ENCODE data around the gene EXOC7.

Gene EXOC7, protein sequence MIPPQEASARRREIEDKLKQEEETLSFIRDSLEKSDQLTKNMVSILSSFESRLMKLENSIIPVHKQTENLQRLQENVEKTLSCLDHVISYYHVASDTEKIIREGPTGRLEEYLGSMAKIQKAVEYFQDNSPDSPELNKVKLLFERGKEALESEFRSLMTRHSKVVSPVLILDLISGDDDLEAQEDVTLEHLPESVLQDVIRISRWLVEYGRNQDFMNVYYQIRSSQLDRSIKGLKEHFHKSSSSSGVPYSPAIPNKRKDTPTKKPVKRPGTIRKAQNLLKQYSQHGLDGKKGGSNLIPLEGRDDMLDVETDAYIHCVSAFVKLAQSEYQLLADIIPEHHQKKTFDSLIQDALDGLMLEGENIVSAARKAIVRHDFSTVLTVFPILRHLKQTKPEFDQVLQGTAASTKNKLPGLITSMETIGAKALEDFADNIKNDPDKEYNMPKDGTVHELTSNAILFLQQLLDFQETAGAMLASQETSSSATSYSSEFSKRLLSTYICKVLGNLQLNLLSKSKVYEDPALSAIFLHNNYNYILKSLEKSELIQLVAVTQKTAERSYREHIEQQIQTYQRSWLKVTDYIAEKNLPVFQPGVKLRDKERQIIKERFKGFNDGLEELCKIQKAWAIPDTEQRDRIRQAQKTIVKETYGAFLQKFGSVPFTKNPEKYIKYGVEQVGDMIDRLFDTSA

DNA sequence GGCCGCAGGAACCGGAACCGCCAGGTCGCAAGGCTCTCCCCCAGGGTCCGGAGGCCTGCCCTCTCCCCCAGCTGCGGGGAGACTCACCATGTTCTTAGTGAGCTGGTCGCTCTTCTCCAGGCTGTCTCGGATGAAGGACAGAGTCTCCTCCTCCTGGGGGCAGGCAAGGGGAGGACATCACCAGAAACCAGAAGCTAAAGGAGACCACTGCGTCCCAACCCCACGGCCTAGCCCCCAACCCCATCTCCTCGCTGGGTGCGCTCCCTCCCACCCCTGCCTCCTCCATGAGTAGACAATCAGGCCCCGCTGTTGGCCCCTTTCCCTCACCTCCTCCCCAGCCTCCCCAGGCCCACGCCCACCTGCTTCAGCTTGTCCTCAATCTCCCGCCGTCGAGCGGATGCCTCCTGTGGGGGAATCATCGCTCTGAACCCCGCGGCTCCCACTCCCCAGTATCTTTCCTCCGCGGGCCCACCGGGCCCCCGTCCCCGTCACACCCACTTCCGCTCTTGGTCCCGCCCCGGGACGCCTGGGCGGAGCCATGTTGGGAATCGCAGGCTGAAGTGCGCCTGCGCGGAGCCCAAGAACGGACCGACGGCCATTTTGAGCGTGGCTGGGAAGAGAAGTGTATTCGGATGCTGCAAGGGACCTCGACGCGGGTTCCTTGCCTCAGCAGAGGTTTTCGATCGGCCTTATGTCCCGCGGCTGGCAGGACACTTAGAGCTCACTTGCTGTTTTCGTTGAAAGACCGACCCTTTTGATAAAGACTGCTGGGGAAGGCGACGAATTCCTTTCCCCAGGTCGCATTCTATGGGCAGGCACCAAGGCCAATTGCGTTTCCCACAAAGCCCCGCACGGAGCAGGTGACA lies at the start of gene EXOC7:
EXOC7 (minus strand) TSS at position 514 of the 866 bp plus-strand sequence; CDS start at position 419, 95 bp downstream.
- FAIRE-seq, result no peak

DNA sequence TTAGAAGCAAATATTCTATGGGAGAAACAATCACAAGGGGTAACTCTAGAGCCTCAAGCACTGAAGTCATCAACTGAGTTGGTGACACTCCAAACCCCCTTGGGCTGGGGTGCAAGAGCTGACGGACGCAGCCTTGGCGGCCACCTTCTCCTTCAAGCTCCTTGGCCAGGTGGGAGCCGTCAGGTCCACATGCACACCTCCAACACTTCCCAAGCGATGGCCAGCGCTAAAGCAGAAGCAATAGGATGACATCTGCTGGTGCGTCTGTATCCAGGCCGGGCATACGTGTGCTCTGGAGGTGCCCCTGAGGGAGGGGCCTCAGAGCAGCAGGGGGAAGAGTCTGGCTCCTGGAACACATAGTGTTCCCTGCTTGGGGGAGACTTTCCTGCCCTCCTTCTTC lies 49.6 kb upstream of the EXOC7 start:
- no peak for FAIRE-seq

DNA sequence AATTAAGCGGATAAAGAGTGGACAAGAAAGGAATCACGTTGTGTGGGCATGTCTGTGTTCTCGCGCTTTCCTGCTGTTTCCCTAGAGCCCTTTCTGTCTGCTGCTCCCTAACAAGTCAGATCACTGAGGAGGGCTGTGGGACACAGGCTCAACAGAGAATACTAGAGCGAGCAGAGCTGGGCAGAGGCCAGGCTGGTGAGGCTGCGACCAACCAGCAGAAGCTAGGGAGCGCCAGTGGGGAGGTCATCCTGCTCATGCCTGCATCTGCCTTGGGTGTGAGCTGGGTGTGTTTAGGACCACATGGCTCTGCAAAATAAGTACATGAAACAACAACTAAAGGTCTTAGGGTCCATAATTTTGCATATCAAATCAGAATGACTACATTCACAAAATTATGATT lies 49.0 kb upstream of the EXOC7 start:
- FAIRE-seq, result no peak

DNA sequence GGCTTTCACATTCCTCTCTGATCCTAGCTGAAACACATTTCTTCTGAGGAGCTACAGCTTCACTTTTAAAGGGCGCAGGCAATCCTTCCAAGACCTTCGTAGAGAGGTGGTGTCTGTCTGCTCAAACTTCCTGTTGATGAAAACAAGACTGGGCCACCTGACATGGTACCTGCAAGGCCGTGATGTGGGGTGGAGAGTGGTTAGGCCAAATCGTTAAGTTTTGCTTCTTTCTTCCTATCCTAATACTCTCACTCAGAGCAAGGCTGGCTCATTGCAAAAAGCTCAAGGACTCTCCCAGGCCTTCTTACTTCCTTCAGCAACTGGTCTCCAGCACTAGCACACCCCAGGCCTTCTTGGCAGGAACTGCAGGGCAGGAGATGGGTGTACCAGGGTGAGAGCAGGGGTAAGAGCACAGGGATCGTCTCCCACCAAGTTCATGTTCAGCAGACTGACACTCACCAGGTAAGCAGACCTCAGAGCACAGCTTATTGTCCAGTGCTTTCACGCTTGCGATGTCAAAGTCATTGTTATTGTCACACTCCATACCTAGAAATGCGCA lies 48.4 kb upstream of the EXOC7 start:
- FAIRE-seq, result no peak

DNA sequence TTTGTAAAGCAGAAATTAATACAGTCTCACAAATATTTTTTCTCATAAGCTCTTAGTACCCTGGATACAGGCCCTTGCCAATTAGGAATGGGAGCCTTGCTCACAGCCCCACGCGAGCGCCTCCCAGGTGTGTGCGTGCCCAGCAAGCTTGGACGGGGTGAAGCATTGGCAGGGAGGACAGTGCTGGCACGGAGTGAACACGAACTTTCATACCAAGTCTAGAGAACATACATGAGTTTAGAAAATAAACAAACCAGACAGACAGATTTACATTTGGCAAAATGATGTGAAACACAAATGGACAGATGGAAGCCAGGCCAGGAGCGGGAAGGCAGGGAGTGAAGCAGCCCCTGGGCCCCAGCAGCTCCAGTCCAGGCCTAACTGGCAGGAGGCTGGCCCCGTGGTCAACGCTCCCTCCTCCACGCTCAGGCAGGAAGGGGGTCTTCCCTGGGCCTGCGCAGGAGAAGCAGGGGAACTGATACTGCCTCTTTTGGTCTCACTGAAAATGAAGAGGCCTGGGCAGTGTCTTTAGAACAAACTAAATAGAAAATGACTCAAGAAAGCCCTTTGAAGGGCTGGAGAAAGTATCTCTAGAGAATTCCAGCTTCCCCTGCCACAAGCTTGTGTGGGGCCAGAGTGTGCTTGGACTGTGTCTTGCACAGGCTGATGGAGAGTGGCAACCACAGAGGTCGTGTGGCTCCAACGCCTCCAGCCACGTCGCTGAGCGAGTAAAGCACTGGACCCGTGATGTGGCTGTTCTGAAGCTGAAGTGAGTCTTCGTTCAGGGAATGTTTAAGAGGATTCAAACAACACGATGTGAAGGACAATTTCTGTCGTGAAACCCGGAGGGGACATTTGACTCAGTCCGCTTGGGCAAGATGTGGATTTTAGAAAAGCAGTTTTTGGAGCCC lies 47.4 kb upstream of the EXOC7 start:
- FAIRE-seq, result no peak

DNA sequence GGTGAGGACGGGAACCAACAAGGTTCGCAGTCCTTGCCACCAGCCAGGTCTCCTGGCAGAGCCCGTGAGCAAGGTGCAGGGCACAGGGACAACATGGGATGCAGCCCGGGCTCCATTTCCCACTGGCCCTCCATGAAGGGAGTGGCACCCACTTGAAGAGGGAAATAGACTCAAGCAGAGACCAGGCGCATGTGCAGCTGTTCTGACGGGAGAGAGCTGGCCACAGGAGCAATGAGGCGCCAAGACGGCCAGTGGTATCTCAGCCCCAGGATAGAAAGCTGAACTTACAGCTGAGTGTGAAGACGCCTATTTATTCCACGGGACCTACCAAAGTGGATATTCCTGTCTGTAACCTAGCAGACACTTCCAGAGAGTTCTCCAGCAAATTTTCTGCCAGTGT lies 45.6 kb upstream of the EXOC7 start:
- no peak for FAIRE-seq

DNA sequence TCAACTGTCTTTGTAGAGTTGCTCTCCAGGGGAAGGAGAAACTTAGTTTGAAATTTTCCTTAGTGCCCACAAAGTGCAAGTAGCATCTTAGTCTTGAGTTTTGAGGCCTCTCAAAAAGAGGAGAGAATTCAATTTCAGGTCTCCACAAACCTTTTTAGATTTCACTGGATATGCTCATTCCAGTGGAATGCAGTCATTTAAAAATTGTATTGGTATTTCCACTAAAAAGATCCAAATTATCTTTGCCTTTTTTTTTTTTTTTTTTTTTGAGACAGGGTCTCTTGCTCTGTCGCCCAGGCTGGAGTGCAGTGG lies 44.4 kb upstream of the EXOC7 start:
- FAIRE-seq, result no peak

DNA sequence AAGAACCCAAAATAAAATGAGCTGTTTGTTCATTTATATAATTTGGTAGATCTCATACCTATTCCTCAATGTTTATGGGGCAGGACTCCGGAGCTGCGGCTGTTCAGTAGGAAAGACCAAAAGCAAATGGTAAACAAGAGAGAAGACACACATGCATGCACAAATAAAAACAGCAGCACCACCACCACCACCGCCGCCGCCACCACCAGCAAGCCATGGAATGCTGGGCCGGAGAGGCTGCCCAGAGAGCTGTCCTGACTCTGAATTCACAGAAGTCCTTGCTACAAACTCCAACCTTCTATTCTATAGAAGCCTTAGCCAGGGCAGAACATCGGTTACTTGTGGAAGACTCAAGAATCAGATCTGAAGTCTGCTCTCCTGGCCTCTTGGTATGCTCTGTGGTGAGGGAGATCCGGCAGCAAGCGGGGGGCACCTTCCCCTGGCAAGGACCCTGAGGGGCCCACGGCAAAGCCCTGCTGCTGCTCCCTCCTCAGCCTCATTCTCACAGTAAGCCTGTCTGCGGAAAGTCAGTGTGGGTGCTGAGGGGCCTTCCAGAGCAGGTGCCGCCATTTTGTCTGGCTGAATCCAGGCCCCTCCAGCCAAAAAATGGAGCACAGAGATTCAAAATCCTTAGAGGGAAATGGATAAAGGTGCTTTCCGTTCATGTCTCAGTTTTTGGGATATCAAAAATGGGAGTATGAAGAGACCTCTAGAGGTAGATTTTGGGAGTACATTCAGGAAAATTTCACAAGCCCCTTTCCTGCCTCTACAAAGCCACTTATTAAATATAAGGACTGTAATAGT lies 43.8 kb upstream of the EXOC7 start:
- FAIRE-seq, result no peak

DNA sequence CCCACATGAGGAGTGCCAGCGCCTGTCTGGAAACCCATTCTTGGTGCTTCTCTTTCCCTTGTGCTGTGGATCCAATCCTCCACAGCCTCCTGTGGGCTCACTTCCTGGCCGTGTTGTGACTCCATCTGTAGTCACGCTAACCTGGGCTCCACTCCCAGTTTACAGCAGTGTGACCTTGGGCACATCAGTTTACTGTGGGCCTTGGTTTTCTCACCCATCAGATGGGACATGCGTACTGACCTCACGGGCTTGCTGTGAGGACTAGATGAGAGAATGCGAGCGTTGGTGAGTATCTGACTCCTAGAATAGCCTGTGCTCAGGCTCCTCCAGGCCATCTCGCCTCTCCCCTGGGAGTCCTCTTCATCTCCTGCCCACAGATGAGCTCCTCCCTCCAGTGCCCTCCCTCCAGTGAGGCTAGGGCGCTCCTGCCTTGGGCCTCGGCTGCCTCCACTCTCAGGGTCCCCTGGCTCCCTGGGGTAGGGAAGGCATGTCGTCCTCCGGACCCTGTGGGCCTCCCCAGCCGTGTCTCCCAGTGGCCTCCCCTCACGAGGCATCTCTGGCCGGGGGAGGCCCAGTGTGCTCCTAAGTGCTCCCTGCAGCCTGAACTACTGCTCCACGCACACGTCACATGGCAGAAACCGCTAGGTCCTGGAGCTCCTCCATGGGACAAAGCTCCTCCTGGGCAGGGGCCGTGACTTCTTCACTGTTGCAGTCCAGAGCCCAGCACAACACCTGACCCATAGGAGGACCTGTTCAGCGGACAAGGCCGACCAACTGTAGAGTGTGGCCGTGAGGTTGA lies 42.7 kb upstream of the EXOC7 start:
- FAIRE-seq, result no peak

DNA sequence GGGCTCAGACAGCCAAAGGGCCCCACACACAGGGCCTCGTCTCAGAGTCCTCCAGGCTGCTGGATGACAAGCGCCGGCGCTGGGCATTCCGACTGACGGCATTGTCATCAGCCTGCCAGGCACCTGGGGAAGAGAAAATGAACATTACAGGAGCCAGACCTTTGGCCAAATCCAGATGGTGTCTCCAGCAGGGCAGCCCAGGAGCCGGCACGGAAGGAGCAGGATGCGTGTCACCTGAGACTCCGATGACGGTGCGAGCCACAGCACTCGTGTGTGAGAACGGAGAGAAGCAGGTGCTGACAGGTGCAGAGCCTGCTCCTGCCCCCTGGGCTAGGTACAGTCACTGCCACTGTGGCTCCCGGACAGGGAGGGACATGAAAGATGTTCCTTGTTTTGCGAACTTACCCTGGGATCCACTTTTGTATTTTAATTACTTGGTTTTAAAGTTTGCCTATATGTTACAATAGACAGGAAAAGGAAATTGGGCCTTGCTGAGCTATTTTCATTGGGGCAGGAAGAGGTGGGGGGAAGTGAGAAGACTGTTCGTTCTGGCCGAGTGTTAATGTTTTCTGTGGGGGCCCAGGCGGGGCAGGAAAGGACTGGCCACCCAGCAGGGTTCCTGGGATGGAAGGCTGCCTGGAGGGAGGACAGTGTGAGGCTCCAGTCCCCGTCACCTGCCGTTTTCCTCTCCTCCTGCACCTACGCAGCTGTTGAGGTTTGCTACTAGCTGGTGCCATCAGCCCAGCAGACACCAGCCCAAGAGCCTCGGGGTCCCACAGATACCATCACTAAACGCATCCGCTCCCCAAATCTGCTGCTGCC lies 41.9 kb upstream of the EXOC7 start:
- FAIRE-seq, result no peak

DNA sequence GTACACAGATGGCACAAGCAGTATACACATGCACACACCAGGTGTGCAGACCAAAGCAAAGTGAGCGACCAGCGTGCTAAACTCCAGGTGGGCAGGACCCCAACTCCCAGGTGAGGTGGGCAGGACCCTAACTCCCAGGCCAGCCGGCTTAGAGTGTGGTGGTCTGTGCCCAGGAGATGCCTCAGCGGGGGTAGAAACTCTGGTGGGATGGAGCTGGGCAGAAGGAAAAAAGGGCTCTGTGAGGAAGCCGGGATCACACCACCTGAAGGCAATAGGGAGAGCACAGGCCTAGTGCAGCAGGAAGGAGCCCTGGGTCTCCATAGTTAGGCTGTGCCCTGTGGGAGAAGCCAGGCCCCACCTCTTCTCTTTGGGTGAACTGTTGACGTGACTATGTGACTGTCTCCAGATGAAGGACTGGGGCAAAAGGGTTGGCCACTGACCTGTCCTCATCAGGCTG lies 39.0 kb upstream of the EXOC7 start:
- no peak for FAIRE-seq

DNA sequence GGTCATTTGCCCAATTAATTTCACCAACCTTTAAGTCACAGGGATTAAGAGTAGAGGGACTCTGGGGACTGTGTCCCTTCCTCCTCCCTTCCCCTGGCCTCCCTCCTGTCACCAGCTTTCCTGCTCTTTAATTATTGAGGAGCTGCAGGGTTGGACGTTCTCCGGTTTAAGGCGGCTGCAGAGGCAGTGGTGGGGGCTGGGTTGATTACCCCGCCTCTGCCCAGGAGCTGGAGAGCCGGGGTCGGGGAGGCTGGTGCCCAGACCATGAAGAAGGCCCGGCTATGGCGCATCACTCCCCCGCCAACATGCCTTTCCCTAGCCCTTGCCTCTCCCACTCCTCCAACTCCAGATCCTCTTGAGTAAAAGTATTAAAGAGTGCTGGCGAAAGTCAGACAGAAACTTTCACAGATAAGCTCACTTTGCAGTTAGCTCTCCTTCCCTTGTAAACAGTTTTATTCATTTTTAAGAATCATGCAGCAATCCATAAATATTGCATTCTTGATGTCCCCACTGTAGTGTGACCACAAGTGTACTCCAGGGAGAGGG lies 38.5 kb upstream of the EXOC7 start:
- no peak for FAIRE-seq

DNA sequence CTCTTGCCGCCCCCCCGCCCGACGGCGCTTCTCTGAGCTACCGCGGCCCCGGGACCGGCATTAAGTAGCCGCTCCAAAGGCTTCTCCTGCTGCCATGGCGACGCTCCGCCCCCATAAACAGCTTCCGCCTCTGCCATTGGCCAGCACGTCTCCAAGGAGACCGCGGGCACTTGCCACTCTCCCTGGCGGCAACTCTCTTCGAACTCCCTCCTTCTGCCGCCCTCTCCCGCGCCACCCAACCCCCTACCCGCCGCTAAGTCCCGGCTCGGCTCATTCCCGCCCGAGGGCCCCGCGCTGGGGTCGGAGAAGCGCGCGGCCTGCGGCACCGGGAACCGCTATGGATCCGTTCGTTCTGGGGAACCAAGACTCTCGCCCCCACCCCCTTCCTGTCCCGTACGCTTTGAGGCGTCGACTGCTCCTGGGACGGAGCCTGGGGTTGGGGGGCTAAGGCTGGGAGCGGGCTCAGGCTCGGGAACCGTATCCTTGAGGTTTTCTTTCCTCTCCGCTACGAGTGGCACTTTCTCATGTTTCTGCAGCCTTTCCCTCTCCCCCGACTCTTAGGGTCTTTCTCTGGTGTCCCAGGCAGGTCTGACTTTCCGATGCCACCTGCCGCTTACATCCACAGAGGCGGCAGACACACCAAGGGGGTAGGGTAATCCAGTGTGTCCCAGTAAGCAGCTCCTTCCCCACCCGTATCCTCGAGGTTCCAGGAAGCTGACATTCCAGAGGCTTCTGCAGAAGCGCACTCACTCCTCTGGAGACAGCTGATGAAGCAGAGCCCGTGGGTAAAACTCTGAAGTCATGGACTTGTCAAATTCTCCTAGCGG lies 37.8 kb upstream of the EXOC7 start, which contains the start of gene FOXJ1:
FOXJ1 (minus strand) TSS at position 34 of the 827 bp plus-strand sequence. CDS start 850 bp downstream, outside the sequence.
- FAIRE-seq, result no peak

DNA sequence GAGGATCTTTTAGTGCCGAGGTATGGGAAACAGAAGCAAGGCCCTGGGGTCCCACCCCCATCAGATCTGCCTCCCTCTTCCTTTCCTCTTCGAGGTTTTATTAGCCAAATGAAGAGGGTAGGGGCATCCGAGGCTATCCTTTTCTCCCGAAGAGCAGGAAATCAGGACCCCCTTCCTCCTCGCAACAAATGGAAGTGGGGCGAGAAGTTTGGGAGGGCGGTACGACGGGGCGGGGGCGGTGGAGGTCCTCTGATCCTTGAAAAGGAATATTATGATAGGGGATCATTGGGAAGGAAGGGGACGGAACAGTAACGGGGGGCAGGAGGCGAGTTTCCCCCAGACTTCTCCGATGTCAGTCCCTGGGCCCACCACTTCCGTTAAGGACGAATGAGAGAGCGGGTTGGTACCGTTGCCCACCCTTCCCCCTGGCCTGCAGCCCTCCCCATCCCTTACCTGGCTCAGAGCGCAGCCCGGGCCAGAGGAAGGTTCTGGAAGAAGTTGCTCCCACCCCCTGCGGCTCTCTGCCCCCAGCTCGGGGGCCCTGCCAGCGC lies 37.1 kb upstream of the EXOC7 start:
- FAIRE-seq, result no peak

DNA sequence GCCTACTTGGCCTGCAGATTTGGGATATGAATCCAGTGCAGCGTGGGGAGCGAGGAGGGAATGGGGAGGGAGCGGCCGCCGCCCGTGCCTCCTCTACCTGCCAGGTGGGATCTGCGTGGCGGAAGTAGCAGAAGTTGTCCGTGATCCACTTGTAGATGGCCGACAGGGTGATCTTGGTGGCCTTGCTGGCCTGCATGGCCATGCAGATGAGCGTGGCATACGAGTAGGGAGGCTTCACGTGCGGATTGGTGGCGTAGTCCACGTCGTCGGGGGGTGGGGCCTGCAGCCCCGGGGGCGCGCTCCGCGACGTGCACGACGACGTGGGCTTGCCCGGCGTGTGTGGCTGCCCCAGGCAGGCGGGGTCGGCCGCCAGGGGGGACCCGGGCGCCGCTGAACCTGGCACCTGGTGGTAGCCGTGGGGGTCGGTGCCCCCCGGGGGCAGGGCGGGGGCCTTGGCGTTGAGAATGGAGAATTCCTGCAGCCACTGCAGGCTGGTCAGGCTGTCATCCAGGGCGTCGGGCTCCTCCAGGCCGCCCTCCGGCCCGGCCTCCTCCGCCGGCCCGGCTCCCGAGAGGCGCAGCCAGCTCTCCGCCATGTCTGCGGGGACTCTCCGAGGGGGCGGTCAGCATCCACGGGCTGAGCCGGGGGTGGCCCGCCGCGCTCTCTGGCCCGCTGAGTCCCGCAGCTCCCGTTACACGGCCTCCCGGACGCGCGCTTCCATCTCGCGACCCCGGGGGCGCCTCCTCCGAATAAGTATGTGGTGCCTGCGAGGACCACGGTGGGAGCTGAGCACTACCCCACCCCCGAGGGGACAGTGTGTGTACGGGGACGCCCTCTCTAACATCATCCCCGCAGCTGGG lies 36.4 kb upstream of the EXOC7 start:
- FAIRE-seq, result no peak
